ENCODE data around the gene EML6. TPM values are rescaled to one million over a fixed set of nuclear protein-coding genes. Genes with fewer than 3 reads are reported as not detected.

Gene EML6
- total RNA-seq, 1 donor from 2014 or later, result 0.63 TPM

DNA sequence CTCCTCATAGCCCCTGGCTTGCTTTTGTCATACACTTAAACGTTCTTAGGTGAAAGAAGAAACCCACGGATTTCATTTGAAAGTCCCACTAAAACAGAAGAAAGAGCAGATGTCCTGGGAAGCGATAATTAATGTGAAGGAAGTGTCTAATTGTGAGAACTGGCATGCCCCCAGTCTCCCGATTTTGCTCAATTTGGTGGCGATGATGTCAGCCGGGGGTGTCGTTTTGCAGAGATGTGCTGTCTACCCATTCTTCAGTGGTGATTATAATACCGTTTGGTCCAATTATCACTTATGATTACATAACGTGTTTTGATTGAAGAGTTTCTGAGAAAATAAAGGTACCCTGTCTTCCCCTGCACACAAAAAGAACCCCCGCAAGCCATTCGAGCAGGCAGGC lies 223.7 kb downstream of the EML6 start:
- Histone ChIP-seq H3K36me3 (ENCODE audit: control insufficient read depth, insufficient read depth, low read length) (no peaks in the 10 kb centered on the region), H3K27me3 (ENCODE audit: control insufficient read depth, insufficient read depth, low read length) (no peaks in the 10 kb centered on the region), H3K4me3 (ENCODE audit: low read depth, low read length) (no peak overlapping the region)
- TF ChIP-seq, protein P1, sequence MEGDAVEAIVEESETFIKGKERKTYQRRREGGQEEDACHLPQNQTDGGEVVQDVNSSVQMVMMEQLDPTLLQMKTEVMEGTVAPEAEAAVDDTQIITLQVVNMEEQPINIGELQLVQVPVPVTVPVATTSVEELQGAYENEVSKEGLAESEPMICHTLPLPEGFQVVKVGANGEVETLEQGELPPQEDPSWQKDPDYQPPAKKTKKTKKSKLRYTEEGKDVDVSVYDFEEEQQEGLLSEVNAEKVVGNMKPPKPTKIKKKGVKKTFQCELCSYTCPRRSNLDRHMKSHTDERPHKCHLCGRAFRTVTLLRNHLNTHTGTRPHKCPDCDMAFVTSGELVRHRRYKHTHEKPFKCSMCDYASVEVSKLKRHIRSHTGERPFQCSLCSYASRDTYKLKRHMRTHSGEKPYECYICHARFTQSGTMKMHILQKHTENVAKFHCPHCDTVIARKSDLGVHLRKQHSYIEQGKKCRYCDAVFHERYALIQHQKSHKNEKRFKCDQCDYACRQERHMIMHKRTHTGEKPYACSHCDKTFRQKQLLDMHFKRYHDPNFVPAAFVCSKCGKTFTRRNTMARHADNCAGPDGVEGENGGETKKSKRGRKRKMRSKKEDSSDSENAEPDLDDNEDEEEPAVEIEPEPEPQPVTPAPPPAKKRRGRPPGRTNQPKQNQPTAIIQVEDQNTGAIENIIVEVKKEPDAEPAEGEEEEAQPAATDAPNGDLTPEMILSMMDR (IDR thresholded peaks at IDR 0.05; ENCODE audit: insufficient read depth, low read length, poor library complexity, severe bottlenecking), result no peak
- no peak for DNase-seq (ENCODE audit: low read depth)

DNA sequence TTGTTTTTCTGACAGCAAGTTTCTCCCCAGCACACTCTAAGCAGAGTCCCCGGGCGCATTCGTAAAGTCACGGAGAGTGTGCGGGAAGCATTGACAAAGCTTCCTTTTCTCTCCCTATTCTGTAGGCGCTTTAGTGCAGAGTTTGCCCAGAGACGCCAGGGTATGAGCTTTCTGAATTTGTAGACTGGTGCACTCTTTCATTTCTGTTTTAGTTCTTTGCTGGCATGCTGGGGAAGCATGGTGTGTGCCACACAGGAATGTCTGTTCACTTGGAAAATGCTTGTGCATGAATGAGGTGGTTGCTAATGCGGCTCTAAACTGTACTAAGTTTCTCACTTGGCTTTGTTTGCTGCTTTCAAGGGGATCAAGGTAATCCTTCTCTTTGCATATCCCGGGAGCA lies 224.2 kb downstream of the EML6 start:
- Histone ChIP-seq H3K27me3 (ENCODE audit: control insufficient read depth, insufficient read depth, low read length) (no peaks in the 10 kb centered on the region), H3K4me3 (ENCODE audit: low read depth, low read length) (no peak overlapping the region), H3K36me3 (ENCODE audit: control insufficient read depth, insufficient read depth, low read length) (no peaks in the 10 kb centered on the region)
- DNase-seq (ENCODE audit: low read depth), result no peak
- TF ChIP-seq, protein P1 (IDR thresholded peaks at IDR 0.05; ENCODE audit: insufficient read depth, low read length, poor library complexity, severe bottlenecking), result no peak

DNA sequence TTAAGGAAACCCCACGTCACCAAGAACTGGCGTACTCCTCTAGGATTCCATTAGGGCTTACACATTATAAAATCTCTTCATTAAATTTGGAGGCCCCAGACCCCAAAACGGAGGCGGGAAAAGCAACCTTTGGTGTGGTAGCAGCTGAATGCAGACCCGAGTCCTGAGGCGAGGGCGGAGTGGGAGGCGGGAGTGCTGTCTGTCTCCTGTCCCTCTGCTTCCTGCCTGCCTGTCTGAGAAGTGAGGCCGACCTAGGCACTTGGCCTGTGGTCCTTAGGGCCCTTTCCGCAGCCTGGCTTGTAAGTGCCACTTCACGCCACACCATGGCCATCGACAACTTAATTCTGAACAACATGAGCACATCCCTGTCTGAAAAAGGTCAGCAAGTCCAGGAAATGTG lies 224.7 kb downstream of the EML6 start:
- no peaks in the 10 kb centered on the region for H3K27me3 ChIP-seq (ENCODE audit: control insufficient read depth, insufficient read depth, low read length)
- H3K36me3 ChIP-seq (ENCODE audit: control insufficient read depth, insufficient read depth, low read length), result no peaks in the 10 kb centered on the region
- TF ChIP-seq, protein P1 (IDR thresholded peaks at IDR 0.05; ENCODE audit: insufficient read depth, low read length, poor library complexity, severe bottlenecking), result no peak
- no peak overlapping the region for H3K4me3 ChIP-seq (ENCODE audit: low read depth, low read length)
- no peak for DNase-seq (ENCODE audit: low read depth)

DNA sequence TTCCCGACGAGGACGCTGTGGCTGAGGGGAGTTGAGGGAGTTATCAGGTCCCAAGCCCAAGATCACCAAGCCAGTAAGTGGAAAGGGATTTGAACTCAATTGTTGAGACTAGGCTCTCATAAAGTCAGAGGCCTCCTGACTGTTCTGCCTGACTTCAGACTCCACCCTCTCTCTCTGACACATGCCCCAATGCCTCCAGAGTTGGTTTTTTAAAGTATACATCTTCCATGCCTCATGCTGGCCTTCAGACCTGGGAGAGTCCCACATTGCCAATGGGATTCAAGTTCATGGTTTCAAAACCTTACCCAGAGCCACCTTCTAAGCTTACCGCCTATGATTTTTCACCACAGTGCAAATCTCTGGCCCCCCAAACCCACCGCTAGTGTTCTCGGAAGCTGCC lies 226.0 kb downstream of the EML6 start:
- Histone ChIP-seq H3K4me3 (ENCODE audit: low read depth, low read length) (no peak overlapping the region), H3K27me3 (ENCODE audit: control insufficient read depth, insufficient read depth, low read length) (no peaks in the 10 kb centered on the region), H3K36me3 (ENCODE audit: control insufficient read depth, insufficient read depth, low read length) (no peaks in the 10 kb centered on the region)
- TF ChIP-seq, protein P1 (IDR thresholded peaks at IDR 0.05; ENCODE audit: insufficient read depth, low read length, poor library complexity, severe bottlenecking), result no peak
- DNase-seq (ENCODE audit: low read depth), result no peak

DNA sequence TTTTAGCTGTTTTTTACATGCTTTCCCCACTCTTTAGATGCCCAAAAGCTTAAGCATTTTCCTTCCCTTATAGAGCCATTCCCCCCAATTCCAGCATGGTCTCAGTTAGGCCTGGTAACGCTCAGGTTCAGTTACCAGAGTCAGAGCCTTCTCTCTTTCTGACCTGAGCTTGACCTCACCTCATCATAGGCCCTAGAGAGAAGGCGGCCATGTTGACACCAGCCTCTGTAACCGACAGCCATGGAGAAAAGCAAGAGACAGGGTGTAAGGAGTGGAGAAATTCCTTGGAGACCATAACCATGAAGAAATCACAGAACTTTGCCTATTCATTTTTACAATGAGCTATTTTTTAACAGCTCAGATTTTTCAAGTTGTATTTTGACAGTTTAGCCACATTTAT lies 227.3 kb downstream of the EML6 start:
- DNase-seq (ENCODE audit: low read depth), result no peak
- H3K36me3 ChIP-seq (ENCODE audit: control insufficient read depth, insufficient read depth, low read length), result no peaks in the 10 kb centered on the region
- H3K4me3 ChIP-seq (ENCODE audit: low read depth, low read length), result no peak overlapping the region
- TF ChIP-seq, protein P1 (IDR thresholded peaks at IDR 0.05; ENCODE audit: insufficient read depth, low read length, poor library complexity, severe bottlenecking), result no peak
- no peaks in the 10 kb centered on the region for H3K27me3 ChIP-seq (ENCODE audit: control insufficient read depth, insufficient read depth, low read length)

DNA sequence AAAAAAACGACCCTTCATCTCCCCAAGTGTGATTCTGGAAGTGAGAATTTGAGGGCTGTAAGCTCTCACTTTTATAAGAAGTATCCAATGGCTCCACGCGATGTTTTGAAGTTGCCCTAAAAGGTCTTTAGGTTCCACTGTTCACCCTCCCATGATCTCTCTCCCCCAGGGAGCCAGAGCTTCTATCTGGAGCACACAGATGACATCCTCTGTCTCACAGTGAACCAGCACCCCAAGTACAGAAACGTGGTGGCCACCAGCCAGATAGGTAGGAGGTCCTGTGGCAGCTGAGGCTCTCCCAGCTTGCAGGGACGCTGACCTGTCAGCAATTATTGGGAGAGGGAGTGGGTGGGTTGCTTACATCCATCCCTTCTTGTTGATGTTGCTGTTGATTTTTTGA lies 229.0 kb downstream of the EML6 start:
- Histone ChIP-seq H3K36me3 (ENCODE audit: control insufficient read depth, insufficient read depth, low read length) (no peaks in the 10 kb centered on the region), H3K27me3 (ENCODE audit: control insufficient read depth, insufficient read depth, low read length) (no peaks in the 10 kb centered on the region), H3K4me3 (ENCODE audit: low read depth, low read length) (no peak overlapping the region)
- DNase-seq (ENCODE audit: low read depth), result no peak
- TF ChIP-seq, protein P1 (IDR thresholded peaks at IDR 0.05; ENCODE audit: insufficient read depth, low read length, poor library complexity, severe bottlenecking), result no peak

All from kidney epithelial cell (primary cell).